DMS53 treated with DMSO at 0.1 percent for 48 hours (cell line): ENCODE measurements around the gene VOPP1.

Experiments used
- DNase-seq: peaks from one replicate; lab custom pipeline; 2025; ENCODE audit not compliant: unreplicated experiment; lab: John Stamatoyannopoulos, UW

VOPP1 gene

GRCh38 chr7:55533050-55533728 lies 39.1 kb downstream of the VOPP1 start:
- peak; percentile 41 for DNase-seq

DNA sequence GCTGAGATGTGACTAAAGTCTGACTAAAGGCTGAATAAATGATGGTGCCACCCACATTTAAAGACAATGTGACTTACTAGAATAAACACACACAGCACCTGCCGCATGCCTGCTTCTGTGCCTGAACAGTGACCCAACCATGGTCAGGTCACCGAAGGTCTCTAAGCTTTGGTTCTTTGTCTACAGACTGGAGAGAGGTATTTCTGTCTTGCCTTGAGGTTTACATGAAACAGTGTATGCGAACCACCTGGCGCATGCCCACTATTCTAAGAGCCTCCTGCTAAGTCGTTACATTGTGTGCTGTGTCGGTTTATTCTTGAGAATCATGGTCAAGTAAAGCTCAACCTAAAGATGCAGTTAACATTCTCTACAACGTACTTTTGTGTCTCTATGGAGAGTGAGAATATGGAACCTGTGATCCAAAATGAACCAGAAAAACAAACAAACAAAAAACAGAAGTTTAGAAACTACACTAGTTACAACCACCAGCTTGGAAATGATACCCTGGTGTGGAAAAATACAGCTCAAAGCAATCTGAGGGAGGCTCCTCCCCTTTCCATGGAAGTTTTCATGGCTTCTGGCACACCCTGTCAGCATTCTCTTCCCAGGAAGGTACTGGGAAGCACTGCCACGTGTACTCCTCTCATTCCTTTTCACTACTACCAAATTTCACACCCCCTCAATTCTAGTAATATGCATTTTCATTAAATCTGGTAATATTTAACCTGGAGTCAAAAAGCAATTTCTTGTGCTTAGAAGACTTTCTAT lies 40.0 kb downstream of the VOPP1 start:
- no peak for DNase-seq

GRCh38 chr7:55531536-55531935 lies 40.8 kb downstream of the VOPP1 start:
- no peak for DNase-seq

DNA sequence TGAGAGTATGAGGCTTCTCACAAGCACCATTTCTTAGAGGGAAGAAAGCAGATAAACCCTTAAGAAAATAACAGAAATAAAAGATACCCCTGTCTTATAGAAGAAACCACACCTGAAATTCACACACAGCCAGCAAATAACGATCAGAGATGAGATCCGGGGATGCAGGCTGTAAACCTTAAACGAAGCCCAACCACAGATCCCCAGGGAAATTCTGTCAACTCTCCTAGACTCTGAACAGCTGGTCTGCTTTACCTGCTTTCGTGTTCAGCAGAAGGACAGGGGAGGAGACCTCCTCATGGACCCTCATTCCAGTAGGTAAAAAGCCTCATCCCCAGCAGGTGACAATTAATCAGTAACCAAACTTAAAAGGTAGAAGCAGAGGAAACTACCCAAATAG lies 45.0 kb downstream of the VOPP1 start:
- no peak for DNase-seq

DNA sequence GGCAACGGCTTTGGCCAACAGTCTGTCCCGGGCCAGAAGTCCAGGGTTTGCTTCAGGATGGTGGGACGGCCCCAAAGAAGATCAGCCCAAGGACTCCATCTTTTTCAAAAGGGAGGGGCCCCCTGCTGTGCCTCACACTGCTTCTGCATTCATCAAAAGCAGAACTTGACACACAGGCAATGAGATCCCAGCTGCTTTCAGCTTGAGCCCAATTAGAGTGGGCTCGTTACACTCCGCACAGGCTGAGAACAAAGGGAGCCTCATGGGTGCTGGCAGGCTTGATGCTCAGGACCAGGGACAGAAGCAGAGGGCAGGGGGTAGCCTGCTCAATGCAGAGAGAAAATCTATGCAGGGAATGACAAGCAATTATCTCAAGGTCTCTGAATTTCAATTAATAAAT lies 45.5 kb downstream of the VOPP1 start:
- no peak for DNase-seq

DNA sequence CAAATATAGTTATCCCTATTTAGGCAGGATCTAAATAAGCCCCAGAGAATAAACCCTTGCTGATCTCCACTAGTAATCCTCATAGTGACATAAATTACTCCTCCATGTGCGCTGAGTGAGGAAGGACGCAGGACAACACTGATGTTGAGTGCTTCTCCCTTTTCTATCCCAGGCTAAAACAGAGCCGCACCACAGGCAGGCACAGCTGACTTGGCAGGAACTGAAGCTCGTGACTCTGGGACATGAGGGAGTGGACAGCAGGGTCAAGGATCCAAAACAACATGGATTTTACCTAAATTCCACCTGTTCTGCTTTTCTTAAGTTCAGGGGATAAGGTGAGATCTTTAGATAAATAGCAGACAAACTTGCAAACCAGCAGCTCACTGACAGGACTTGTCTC lies 46.0 kb downstream of the VOPP1 start:
- no peak for DNase-seq

DNA sequence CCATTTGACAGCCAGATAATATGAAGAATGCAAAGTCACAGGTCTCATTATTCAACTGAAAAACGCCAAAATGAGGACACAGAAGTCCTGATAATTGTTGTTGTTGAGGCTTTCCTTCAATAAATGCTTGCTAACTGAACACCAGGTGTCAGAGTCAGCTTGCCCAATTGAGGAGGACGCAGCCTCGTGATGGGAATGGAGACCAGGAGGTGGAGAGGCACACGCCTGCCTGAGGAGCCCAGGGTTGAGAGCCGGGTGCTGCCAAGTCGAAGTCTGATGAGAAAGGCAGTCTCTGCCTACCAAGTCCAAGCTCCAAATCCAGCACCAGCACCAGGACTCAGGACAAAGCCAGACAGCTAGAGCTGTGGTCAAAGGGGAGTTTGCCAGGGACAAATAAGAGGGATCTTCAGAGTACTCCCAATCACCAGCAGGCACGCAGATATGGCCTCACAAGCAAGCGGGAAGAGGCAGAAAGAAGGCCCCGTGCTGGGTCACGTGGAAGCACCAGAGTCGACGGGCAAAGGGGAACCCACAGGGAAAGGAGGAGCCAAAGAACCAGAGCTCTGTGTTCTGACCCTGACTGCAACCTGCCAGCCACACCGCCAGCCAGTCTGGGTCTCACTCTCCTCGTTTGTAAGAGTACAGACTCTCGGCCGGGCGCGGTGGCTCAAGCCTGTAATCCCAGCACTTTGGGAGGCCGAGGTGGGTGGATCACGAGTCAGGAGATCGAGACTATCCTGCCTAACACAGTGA lies 47.6 kb downstream of the VOPP1 start:
- DNase-seq = no peak

- DNase-seq = no peak
Observed at GRCh38 chr7:55523366-55523765, 48.9 kb downstream of the VOPP1 start.

DNA sequence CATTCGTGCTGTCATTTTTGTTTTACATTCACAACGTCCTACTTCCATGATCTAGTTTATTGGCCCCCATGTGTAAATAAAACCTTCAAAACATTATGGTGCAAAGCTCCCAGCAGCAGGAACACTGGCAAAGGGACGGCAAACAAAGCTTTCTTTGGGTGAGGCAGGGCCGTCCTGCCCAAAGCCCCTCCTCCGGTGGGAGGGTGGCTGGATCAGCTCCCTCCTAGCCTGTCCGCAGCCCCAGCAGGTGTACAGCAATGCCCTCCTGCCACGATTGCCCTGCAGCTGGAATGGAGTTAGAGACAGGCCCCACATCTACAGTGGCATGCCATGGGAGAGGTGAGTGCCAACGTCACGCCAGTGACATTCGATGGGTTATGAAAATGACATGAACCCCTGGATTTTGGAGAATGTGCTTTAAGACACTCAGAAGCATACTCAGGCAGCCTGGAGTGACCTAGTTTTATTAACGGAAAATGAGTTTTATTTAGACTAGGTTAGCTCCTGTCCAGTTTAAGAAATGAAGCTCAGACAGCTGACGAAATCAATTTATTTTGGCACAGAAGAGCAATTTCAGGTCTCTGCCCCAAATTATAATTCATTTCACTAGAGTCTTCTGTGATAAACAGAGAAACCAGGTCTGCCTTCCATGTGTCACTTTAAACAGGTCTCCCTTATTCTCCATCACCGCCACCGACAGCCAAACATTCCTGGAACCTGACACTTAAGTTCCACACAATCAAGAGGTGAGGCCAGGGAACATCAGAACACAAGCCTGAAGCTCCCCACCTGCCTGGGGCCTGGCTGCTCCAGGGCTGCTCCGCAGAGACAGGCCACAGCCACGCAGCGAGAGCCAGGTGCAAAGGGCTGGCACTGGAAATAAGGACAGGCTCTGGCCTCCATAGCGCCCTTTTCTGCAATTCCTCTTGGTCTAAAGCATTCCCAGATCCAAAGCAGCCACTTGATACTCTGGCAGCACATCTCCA lies 50.1 kb downstream of the VOPP1 start:
- no peak for DNase-seq

GRCh38 chr7:55521512-55521911 lies 50.8 kb downstream of the VOPP1 start:
- no peak for DNase-seq

DNA sequence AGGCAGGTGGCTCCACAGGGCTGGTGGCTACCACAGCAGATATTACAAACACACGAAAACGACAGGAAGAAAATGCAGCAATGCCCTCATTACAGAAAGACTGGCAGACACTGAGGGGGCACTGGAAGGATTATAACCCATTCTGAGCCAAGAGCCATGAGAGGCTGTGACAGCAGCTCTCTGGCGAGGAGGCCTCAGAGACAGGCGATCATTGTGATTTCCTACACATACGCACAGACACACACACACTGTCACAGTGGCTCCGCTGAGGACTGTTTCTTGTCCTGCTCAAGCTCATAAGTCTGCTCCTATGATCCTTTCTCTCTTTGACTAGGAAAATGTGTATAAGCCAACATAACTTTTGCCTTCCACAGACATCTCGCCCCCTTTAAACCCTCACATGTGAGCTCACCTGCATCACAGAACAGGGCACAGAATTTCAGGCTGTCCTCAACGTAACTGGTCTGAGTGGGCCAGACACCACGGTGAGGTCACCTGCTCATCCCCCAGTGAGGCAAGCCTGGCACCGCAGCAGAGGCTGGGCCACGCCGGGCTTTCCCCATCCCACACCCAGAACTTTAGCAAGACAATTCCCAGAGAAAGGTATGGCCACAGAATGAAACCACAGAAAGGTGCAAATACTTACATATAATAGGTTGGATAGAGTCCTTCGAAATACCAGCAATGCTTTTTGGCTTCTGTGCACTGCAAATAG lies 51.7 kb downstream of the VOPP1 start:
- DNase-seq = no peak

- no peak for DNase-seq
Observed at GRCh38 chr7:55518836-55519235, 53.5 kb downstream of the VOPP1 start.

GRCh38 chr7:55517936-55518689 lies 54.2 kb downstream of the VOPP1 start:
- no peak for DNase-seq

GRCh38 chr7:55517191-55517633 lies 55.1 kb downstream of the VOPP1 start:
- DNase-seq = no peak

- no peak for DNase-seq
Observed at GRCh38 chr7:55516409-55516808, 55.9 kb downstream of the VOPP1 start.

- no peak for DNase-seq
Observed at GRCh38 chr7:55515569-55516279, 56.6 kb downstream of the VOPP1 start.

DNA sequence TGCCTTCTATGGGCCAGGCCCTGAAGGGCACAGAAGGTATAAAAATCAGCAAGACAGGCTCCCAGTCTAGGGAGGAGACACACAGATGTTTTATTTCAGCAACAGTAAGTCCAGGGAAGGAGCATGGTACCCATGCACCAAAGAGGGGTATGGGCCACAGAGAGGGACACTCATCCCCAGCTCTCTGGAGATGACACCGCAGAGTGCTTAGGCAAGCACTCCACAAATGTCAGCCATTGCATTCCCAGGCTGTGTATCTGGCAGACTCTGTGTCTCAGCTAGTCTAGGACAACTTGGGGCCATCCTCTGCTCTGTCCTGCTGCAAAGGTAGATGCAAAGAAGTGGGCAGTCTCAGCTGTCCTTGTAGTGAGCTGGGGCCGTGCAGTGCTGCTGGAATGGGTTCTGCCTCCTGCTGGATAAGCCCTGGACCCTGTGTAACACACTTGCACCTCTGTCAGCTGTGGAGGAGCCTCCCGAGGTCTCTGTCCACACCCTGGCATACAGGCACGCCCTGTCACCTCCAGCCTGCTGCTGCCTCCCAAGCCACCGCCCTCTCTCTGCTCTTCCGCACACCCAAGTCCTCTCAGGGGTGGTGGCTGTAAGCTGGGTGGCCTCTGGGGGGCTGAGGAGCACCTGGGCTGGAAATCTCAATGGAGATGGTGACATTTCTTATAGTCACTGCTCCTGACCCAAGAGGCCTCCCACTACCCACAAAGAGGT lies 57.6 kb downstream of the VOPP1 start:
- no peak for DNase-seq

- no peak for DNase-seq
Observed at GRCh38 chr7:55513868-55514267, 58.4 kb downstream of the VOPP1 start.
